ENCODE measurements around the gene HERC2.

Gene HERC2

DNA sequence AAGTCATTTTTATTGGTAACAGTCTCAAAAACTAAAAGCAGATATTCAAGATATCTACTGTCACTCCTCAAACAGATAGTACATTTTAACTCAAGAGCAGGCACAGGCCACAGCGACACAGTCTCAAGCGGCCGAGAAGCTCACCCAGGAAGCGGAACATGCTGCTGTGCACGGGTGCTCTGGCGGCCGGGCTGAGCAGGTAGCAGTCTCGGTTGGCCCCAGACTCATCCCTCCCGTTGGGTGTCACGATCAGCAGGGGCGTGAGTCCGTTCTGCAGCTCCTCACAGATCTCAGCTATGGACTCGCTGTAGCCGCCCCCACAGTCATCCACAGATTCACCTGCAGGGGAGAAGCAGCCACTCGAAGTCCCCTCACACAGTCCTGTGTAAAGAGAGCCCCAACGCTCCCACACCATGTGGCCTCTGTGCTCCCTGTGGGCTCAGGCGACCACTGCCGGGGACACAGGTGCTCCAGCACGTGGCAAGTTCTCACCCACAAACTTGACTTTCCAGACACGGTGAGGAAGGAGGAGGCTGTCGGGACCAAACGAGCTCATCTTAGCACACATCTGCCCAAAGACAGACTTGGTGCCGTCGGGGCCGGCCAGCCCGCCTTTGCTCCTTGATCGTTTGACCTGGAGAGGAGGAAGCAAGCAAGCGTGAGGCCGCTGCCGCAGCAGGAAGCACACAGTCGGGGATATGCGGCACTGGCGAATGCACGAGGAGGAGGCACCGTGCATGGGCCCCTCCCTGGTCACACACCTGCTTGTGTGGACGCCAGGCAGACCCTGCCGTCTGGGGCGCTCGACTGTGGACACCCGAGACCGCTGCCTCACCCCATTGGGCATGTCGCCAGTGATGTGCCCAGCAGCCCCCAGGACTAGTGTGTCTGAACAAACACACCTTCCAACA is 205.2 kb downstream of the HERC2 start:
- Histone ChIP-seq H3K36me3 (ENCODE audit: insufficient read depth, low read length) (peaks cover 90% of the 10 kb centered on the region), H3K4me3 (ENCODE audit: low read length) (no peak overlapping the region), H3K4me1 (ENCODE audit: insufficient read depth, low read length) (no peaks in the 10 kb centered on the region), H3K9ac (ENCODE audit: low read depth, low read length) (no peak overlapping the region), H3K9me3 (ENCODE audit: insufficient read depth, low read depth, low read length) (no peaks in the 10 kb centered on the region), H3K27me3 (ENCODE audit: insufficient read depth, low read length) (no peaks in the 10 kb centered on the region), H3K27ac (ENCODE audit: low read depth, low read length) (no peak overlapping the region)
- 94% methylated on average over 42 of the region's 42 CpGs for WGBS

DNA sequence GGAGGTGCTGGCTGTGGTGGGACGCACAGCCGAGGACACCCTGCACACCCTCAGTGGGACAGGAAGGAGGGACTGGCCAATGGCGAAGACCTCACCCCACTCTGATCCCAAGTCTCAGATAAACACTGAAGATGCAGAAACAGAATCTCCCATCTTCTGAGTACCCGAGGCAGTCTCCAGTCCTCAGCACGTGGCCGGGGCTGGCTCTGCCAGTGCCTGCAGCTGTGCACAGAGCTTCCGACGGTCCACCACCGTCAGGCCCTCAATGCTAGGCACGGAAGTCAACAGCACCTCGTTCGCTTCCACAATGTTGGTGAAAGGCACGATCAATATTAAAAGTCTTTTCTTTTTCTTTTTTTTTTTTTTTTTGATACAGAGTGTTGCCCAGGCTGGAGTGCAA is 206.1 kb downstream of the HERC2 start:
- peaks cover 93% of the 10 kb centered on the region for H3K36me3 ChIP-seq (ENCODE audit: insufficient read depth, low read length)
- 90% methylated on average over 13 of the region's 13 CpGs for WGBS

DNA sequence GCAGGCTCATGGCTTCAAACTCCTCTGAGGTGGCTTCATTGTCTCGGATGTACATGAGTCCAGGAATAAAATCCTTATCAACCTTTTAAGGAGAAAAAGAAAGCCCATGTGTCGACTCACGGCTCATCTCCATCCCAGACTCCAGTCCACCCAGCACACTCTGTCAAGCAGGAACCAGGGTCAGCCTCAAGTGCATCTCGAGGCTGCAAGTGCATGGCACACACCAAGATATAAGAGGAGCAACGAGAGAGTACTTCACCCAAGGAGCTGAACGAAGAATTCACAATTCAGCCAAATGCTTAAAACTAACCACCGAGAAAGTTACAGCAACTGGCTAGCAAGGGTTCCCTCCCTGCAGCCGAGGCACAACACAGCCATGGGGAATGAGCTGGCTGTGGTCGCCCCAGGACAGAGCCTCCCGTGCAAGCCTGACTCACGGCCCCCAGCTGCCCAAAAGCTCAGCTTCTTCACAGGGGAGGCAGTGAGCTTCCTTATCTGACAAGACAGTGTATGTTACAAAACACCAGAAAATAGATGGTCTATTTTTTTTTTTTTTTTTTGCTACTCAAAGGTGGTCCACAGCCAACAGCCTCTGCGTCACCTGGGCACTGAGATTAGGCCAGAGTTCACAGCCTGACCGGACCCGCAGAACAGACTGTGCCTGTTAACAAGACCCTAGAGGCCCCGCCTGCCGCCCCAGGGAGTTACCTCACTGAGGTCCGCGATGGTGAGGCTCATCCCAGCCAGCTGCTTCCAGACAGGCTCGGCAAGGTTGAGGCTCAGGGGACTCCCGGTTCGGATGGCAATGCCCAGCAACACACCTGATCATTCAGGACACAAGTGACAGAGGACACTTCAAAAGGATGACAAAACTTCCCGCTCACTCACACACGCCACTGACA is 207.0 kb downstream of the HERC2 start:
- Histone ChIP-seq H3K9ac (ENCODE audit: low read depth, low read length) (no peak overlapping the region), H3K4me3 (ENCODE audit: low read length) (no peak overlapping the region), H3K4me1 (ENCODE audit: insufficient read depth, low read length) (no peaks in the 10 kb centered on the region), H3K27me3 (ENCODE audit: insufficient read depth, low read length) (no peaks in the 10 kb centered on the region), H3K9me3 (ENCODE audit: insufficient read depth, low read depth, low read length) (no peaks in the 10 kb centered on the region), H3K36me3 (ENCODE audit: insufficient read depth, low read length) (peaks cover 84% of the 10 kb centered on the region), H3K27ac (ENCODE audit: low read depth, low read length) (no peak overlapping the region)
- WGBS, result 96% methylated on average over 23 of the region's 23 CpGs

More for the DNA sequence above, 206.1 kb downstream of the HERC2 start:
- Histone ChIP-seq H3K9ac (ENCODE audit: low read depth, low read length) (no peak overlapping the region), H3K4me3 (ENCODE audit: low read length) (no peak overlapping the region), H3K27ac (ENCODE audit: low read depth, low read length) (no peak overlapping the region), H3K4me1 (ENCODE audit: insufficient read depth, low read length) (no peaks in the 10 kb centered on the region), H3K9me3 (ENCODE audit: insufficient read depth, low read depth, low read length) (no peaks in the 10 kb centered on the region), H3K27me3 (ENCODE audit: insufficient read depth, low read length) (no peaks in the 10 kb centered on the region)

DNA sequence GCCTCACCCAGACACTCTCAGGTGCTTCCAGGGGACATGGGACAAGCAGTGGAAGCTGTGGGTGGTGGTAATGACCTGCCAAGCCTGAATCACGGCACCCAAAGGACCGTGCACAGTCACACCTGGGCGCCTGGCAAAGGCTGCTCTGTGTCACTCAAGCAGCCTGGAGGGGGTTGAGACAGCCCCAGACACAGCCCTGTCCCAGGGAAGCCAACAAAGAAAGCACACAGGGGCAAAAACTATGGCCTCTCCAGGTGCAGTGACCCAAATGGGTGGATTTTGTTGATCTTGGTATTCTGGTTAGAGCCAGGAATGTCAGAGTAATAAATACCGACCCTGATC is 207.9 kb downstream of the HERC2 start:
- H3K4me1 ChIP-seq (ENCODE audit: insufficient read depth, low read length), result no peaks in the 10 kb centered on the region
- H3K36me3 ChIP-seq (ENCODE audit: insufficient read depth, low read length), result peaks cover 78% of the 10 kb centered on the region
- H3K27ac ChIP-seq (ENCODE audit: low read depth, low read length), result no peak overlapping the region
- H3K27me3 ChIP-seq (ENCODE audit: insufficient read depth, low read length), result no peaks in the 10 kb centered on the region
- no peaks in the 10 kb centered on the region for H3K9me3 ChIP-seq (ENCODE audit: insufficient read depth, low read depth, low read length)
- no peak overlapping the region for H3K4me3 ChIP-seq (ENCODE audit: low read length)
- WGBS, result 97% methylated on average over 4 of the region's 4 CpGs
- H3K9ac ChIP-seq (ENCODE audit: low read depth, low read length), result no peak overlapping the region

DNA sequence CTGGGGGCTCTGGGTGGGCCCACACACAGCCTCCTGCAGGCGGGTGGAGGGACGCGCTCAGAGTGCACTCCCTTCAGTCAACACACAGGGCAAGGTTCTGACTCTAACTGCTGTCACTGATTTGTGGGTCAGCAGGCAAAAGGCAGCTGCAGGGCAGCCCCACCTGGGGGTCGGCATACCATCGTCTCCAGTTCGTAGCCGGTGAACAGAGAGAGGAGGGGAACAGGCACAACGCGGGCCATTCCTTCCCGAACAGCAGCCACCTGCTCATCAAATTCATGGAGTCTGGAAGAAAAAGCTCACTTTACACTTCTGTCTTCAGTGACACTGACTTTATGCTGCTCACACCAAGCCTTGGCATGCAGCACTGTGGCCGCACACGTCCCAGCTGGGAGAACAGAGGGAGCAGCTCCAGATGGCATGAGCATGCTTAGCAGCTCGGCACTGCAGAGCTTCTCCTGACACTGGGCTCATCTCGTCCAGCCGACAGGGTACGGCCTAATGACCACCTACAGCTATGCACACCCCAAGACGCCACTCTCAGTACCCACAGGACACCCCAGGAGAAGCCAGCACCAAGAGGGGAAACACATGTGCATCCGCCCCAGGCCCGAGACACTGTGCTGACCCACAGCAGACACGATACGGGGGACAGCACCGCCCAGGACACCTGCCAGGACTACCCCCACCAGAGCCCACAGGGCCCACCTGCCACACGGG is 208.4 kb downstream of the HERC2 start:
- Histone ChIP-seq H3K9ac (ENCODE audit: low read depth, low read length) (no peak overlapping the region), H3K27ac (ENCODE audit: low read depth, low read length) (no peak overlapping the region), H3K36me3 (ENCODE audit: insufficient read depth, low read length) (peaks cover 74% of the 10 kb centered on the region), H3K9me3 (ENCODE audit: insufficient read depth, low read depth, low read length) (no peaks in the 10 kb centered on the region), H3K4me3 (ENCODE audit: low read length) (no peak overlapping the region), H3K4me1 (ENCODE audit: insufficient read depth, low read length) (no peaks in the 10 kb centered on the region), H3K27me3 (ENCODE audit: insufficient read depth, low read length) (peaks cover 1% of the 10 kb centered on the region; the same call in 1 of the 2 replicates)
- WGBS, result 94% methylated on average over 23 of the region's 23 CpGs

DNA sequence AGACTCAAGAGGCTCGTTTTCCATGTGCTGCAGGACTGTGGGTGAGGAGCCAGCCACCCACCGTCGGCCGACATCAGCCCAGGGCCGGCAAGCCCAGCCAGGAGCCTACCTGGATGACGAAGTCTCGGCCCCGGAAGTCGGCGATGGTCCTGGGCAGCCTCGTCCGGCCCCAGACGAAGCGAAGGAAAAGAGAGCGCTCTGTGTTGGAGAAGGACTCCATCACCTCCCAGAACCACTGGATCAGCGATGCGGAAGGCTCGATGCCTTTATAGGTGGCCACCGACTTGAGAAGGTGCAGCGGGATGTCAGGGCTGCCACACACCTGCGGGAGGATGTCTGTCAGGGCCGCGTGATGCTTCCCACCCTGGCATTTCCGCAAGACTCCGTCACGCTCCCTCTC is 209.0 kb downstream of the HERC2 start:
- Histone ChIP-seq H3K27ac (ENCODE audit: low read depth, low read length) (no peak overlapping the region), H3K27me3 (ENCODE audit: insufficient read depth, low read length) (peaks cover 6% of the 10 kb centered on the region), H3K4me3 (ENCODE audit: low read length) (no peak overlapping the region), H3K9ac (ENCODE audit: low read depth, low read length) (no peak overlapping the region), H3K36me3 (ENCODE audit: insufficient read depth, low read length) (peaks cover 69% of the 10 kb centered on the region), H3K9me3 (ENCODE audit: insufficient read depth, low read depth, low read length) (no peaks in the 10 kb centered on the region), H3K4me1 (ENCODE audit: insufficient read depth, low read length) (no peaks in the 10 kb centered on the region)
- 96% methylated on average over 26 of the region's 26 CpGs for WGBS

DNA sequence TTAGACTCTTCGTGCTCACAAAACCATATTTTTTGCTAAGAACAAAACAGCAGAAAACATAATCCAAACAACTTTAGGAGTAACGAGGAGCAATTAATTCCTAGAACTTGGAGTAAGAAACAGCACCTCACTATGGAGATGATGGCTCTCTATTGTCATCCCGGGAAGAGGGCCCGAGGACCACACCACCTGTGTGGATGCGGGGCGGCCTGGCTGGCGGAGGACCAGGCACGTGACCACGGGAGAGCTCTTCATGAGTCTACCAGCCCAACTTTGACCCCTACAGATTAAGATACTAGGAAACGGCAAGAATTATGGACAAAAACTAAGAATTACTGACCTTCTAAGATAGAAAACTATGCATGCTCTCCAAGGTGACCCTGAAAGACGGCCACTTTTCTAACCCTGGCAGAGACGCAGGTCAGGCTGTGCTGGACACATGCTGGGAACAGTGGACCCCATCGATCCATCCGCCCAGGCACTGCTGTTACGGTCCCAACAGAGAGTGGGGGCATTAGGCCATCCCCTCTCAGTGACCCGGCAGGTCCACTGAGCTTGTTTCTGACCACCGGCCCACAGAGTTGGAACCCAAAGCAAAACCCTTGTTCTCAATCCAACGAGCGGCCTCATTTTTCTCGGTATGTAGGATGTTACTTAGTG is 209.7 kb downstream of the HERC2 start:
- Histone ChIP-seq H3K4me1 (ENCODE audit: insufficient read depth, low read length) (no peaks in the 10 kb centered on the region), H3K27me3 (ENCODE audit: insufficient read depth, low read length) (peaks cover 13% of the 10 kb centered on the region), H3K27ac (ENCODE audit: low read depth, low read length) (no peak overlapping the region), H3K9ac (ENCODE audit: low read depth, low read length) (no peak overlapping the region), H3K9me3 (ENCODE audit: insufficient read depth, low read depth, low read length) (no peaks in the 10 kb centered on the region), H3K36me3 (ENCODE audit: insufficient read depth, low read length) (peaks cover 62% of the 10 kb centered on the region), H3K4me3 (ENCODE audit: low read length) (no peak overlapping the region)
- WGBS, result 97% methylated on average over 20 of the region's 20 CpGs

DNA sequence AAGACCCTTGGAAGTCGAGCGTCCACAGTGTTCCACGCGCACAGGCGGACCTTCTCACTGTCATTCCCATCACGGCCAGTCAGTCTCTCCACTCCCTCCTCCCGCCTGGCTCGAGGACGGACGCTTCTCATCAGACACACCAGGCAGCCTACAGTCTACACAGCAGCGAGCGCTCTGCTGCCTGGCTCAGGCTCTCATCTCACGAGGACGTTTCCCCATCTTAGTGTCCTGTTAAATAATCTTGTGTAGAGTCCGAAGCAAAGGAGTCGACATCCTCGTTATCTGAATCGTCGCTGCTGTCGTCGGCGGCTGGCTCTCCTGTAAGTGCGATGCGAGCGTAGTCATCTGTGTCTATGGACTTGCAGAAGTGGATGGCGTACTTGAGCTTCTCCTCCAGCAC is 210.4 kb downstream of the HERC2 start:
- H3K27me3 ChIP-seq (ENCODE audit: insufficient read depth, low read length), result peaks cover 20% of the 10 kb centered on the region
- H3K4me3 ChIP-seq (ENCODE audit: low read length), result no peak overlapping the region
- WGBS, result 93% methylated on average over 26 of the region's 26 CpGs
- H3K36me3 ChIP-seq (ENCODE audit: insufficient read depth, low read length), result peaks cover 55% of the 10 kb centered on the region
- H3K4me1 ChIP-seq (ENCODE audit: insufficient read depth, low read length), result no peaks in the 10 kb centered on the region
- no peaks in the 10 kb centered on the region for H3K9me3 ChIP-seq (ENCODE audit: insufficient read depth, low read depth, low read length)
- H3K27ac ChIP-seq (ENCODE audit: low read depth, low read length), result no peak overlapping the region
- no peak overlapping the region for H3K9ac ChIP-seq (ENCODE audit: low read depth, low read length)

DNA sequence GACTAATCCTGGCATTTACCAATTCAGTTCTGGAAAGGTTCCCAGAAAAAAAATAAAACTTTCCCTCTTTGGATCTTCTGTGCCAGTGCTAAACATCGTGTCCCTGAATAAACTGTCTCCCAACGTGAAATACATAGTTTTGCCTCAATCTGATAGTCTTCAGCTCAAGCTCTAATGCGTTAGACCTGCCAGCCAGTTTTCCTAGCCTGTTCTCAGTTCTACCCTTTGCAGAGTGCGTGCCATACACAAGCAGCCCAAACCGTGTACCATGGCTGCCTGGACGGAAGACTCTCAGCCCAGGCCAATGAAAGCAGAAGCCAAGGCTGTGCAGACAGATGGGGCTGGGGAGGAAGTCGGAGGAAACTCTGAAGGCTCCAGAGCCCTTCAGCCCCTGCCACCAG is 211.5 kb downstream of the HERC2 start:
- H3K36me3 ChIP-seq (ENCODE audit: insufficient read depth, low read length), result peaks cover 47% of the 10 kb centered on the region
- peaks cover 31% of the 10 kb centered on the region for H3K27me3 ChIP-seq (ENCODE audit: insufficient read depth, low read length)
- H3K9ac ChIP-seq (ENCODE audit: low read depth, low read length), result no peak overlapping the region
- 92% methylated on average over 7 of the region's 7 CpGs for WGBS
- H3K9me3 ChIP-seq (ENCODE audit: insufficient read depth, low read depth, low read length), result no peaks in the 10 kb centered on the region
- H3K27ac ChIP-seq (ENCODE audit: low read depth, low read length), result no peak overlapping the region
- H3K4me1 ChIP-seq (ENCODE audit: insufficient read depth, low read length), result no peaks in the 10 kb centered on the region
- H3K4me3 ChIP-seq (ENCODE audit: low read length), result no peak overlapping the region

DNA sequence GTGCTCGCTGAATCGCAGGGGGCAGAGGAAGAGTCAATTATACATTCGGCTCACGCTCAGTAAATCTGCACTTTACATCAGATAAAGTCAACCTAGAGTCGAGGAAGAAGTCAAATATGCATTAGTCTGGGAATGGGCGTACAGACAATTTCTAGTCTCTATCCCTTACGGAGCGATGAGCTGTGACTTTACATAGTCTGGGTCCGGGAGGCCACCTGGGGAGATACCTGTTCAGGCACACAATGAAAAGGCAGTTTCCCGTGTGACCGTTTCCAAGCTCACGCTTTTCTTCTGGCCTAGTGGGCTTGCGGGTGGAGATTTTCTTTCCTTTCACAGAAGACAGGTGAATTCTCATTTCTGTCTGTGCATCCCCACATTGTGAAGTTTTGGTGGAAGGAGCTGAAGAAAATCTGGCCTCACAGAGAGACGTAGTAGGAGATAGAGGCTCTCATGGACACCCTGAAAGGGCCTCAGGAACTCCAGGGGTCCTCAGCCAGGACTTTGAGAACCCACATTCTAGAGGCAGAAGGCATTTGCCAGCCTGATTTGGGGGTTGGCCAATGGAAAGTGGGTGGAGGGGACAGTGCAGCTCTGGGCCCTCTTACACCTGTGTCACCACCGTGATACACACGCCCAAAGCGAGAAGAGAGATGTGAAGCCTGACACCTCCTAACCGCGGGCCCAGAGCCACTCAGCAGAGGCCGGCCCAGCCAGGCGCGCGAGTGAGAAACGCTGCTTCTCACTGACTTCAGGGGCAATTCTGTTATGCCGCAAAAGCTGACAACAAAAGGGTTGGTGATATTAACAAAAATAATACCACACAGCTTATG is 212.1 kb downstream of the HERC2 start:
- no peaks in the 10 kb centered on the region for H3K9me3 ChIP-seq (ENCODE audit: insufficient read depth, low read depth, low read length)
- H3K27me3 ChIP-seq (ENCODE audit: insufficient read depth, low read length), result peaks cover 31% of the 10 kb centered on the region
- H3K4me3 ChIP-seq (ENCODE audit: low read length), result no peak overlapping the region
- H3K36me3 ChIP-seq (ENCODE audit: insufficient read depth, low read length), result peaks cover 40% of the 10 kb centered on the region
- H3K27ac ChIP-seq (ENCODE audit: low read depth, low read length), result no peak overlapping the region
- 91% methylated on average over 25 of the region's 25 CpGs for WGBS
- no peak overlapping the region for H3K9ac ChIP-seq (ENCODE audit: low read depth, low read length)
- H3K4me1 ChIP-seq (ENCODE audit: insufficient read depth, low read length), result no peaks in the 10 kb centered on the region
